Epithelial cell of prostate (primary cell): ENCODE results near the gene GPRIN1.

ENCODE experiments used
- DNase-seq: peaks from one replicate; pipeline ENCODE4 v3.0.0-alpha.2; 2011; ENCODE audit warnings: low read depth, low spot score
- H3K27ac ChIP-seq: fragments of 450-650 bp; 2 replicates; pipeline ENCODE4 v1.5.1; 2017; ENCODE audit warnings: mild to moderate bottlenecking

GPRIN1 gene

GRCh38 chr5:176549871-176550270 is 60.1 kb downstream of the GPRIN1 start:
- DNase-seq = no peak
- no peak overlapping the region for H3K27ac ChIP-seq

- DNase-seq = no peak
- no peak within 1 kb of the TSS for H3K27ac ChIP-seq
These were observed 61.0 kb downstream of the GPRIN1 start, which contains the start of gene CDHR2 for GRCh38 chr5:176548967-176549444. Gene CDHR2 (plus strand): TSS chr5:176549342. CDS start chr5:176565353, 16,011 bp downstream.

- no peak for DNase-seq
- H3K27ac ChIP-seq = no peak overlapping the region
These were observed 62.2 kb downstream of the GPRIN1 start for GRCh38 chr5:176547802-176548201.
